ENCODE data around the gene CACNA1G.

CACNA1G gene

DNA sequence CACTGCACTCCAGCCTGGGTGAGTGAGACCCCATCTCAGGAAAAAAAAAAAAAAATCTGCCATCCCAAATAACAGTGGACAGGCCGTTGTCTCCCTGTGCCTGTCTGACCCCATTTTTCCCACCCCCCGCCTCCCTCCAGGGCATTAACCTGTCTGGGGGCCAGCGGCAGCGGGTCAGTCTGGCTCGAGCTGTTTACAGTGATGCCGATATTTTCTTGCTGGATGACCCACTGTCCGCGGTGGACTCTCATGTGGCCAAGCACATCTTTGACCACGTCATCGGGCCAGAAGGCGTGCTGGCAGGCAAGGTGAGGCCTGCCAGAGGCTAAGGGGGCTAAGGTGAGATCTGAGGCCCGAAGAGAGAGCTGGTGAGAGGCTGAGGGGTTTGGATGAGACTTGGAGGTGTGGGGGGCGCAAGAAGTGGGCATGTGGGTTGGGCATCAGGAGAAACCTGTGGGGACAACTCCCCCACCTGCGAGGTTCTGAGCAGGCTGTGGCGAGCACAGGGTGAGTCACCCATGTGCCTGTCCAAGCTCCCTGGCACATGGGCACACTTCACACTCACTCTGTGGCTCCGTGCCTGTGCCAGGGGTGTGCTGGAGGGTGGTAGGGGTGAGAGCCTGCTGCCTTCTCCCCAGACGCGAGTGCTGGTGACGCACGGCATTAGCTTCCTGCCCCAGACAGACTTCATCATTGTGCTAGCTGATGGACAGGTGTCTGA, 112.5 kb downstream of the CACNA1G start:
- DNase-seq (ENCODE audit: low read depth in 2 of 2) = no peak

- DNase-seq (ENCODE audit: low read depth in 2 of 2) = no peak
These were observed 114.7 kb downstream of the CACNA1G start for GRCh38 chr17:50675190-50675589.

DNA sequence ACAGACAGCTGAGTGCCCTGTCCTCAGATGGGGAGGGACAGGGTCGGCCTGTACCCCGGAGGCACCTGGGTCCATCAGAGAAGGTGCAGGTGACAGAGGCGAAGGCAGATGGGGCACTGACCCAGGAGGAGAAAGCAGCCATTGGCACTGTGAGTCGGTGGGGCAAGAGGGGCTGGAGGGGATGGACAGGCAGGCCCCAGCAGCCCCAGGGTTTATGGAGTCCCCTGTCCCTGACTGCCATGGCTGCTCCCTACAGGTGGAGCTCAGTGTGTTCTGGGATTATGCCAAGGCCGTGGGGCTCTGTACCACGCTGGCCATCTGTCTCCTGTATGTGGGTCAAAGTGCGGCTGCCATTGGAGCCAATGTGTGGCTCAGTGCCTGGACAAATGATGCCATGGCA, 115.1 kb downstream of the CACNA1G start:
- DNase-seq (ENCODE audit: low read depth in 2 of 2) = no peak

GRCh38 chr17:50676065-50676975, 115.8 kb downstream of the CACNA1G start:
- DNase-seq (ENCODE audit: low read depth in 2 of 2) = no peak
